GM12878 (cell line): Measurements from ENCODE around the gene NCKIPSD.

Experiments
- BACH1 ChIP-seq: fragments of 450-650 bp; IDR thresholded peaks from 2 replicates; pipeline ENCODE4 v1.6.1; 2017; ENCODE audit warnings: mild to moderate bottlenecking, borderline replicate concordance
- BRCA1 ChIP-seq: IDR thresholded peaks from 2 replicates; pipeline ENCODE4 v1.6.1; 2011; ENCODE audit warnings: low read depth, low read length, improper control_type of control experiment
- CHD4 ChIP-seq: fragments of 200-600 bp; sonication (generic); IDR thresholded peaks from 2 replicates; pipeline ENCODE4 v1.6.1; 2016; ENCODE audit warnings: mild to moderate bottlenecking
- EGR1 ChIP-seq, 2 experiments: IDR thresholded peaks; 1 replicate in 1 of 2; 2 replicates in 1 of 2; pipeline ENCODE4 v1.6.1; 2011 to 2012; ENCODE audit warnings: low read depth in 2 of 2, low read length in 2 of 2, borderline replicate concordance in 1 of 2, mild to moderate bottlenecking in 1 of 2, moderate library complexity in 1 of 2
- ESRRA ChIP-seq: IDR thresholded peaks from 2 replicates; pipeline ENCODE4 v1.6.1; 2012; ENCODE audit warnings: mild to moderate bottlenecking, low read length, improper control_type of control experiment
- POLR2AphosphoS5 ChIP-seq: IDR thresholded peaks from 2 replicates; pipeline ENCODE4 v1.6.1; 2011; ENCODE audit warnings: mild to moderate bottlenecking, low read length, inconsistent platforms
- RBBP5 ChIP-seq: fragments of 200-600 bp; sonication (generic); conservative IDR thresholded peaks from 2 replicates; pipeline ENCODE4 v1.6.1; 2016
- SIX5 ChIP-seq: IDR thresholded peaks from 2 replicates; pipeline ENCODE4 v1.6.1; 2011; ENCODE audit warnings: mild to moderate bottlenecking, low read depth, low read length, moderate library complexity; ENCODE audit not compliant: severe bottlenecking
- USF2 ChIP-seq: IDR thresholded peaks from 2 replicates; pipeline ENCODE4 v1.6.1; 2011; ENCODE audit warnings: low read depth, low read length, improper control_type of control experiment, borderline replicate concordance

GRCh38 chr3:48709051-48709461, 23.3 kb upstream of the NCKIPSD start:
- TF ChIP-seq RBBP5: no peak
- TF ChIP-seq BACH1: no peak
- TF ChIP-seq EGR1 (IDR thresholded peaks at IDR 0.05; ENCODE audit: borderline replicate concordance in 1 of 2, low read depth in 2 of 2, low read length in 2 of 2): no peak
- no peak for TF ChIP-seq BRCA1
- TF ChIP-seq USF2: no peak
- TF ChIP-seq ESRRA: no peak
- TF ChIP-seq POLR2AphosphoS5: 0 out of 2 replicates have a peak, but pooled peaks have one; percentile 30
- no peak for TF ChIP-seq CHD4
- no peak for TF ChIP-seq SIX5
